Measurements from ENCODE around the gene OTUD6A.

Gene OTUD6A

DNA sequence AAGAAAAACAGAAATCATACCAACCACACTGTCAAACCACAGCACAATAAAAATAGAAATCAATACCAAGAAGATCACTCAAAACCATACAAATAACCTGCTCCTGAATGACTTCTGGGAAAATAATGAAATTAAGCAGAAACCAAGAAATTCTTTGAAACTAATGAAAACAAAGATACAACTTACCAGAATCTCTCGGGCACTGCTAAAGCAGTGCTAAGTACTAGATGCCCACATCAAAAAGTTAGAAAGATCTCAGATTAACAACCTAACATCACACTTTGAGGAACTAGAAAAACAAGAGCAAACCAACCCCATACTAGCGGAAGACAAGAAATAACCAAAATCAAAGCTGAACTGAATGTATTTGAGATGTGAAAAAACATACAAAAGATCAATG lies 45.7 kb upstream of the OTUD6A start:
- Histone ChIP-seq H3K27ac (ENCODE audit: low read length) (no peak overlapping the region), H4K20me1 (ENCODE audit: insufficient read depth, low read length) (no peaks in the 10 kb centered on the region), H3K4me3 (ENCODE audit: low read depth in 1 of 2, low read length in 2 of 2) (no peak overlapping the region), H3K4me1 (ENCODE audit: insufficient read depth, low read length) (no peaks in the 10 kb centered on the region), H3K9ac (ENCODE audit: low read depth, low read length) (no peak overlapping the region), H3K4me2 (ENCODE audit: insufficient read depth, low read length) (no peak overlapping the region), H3K79me2 (ENCODE audit: insufficient read depth, low read length) (no peaks in the 10 kb centered on the region), H3K9me3 (ENCODE audit: insufficient read depth, low read length, severe bottlenecking) (no peaks in the 10 kb centered on the region), H2AFZ (ENCODE audit: low read depth, low read length) (no peak overlapping the region), H3K36me3 (ENCODE audit: insufficient read depth, low read length) (no peaks in the 10 kb centered on the region), H3K27me3 (ENCODE audit: insufficient read depth, low read length, poor library complexity) (no peaks in the 10 kb centered on the region)
- TF ChIP-seq, protein P1, sequence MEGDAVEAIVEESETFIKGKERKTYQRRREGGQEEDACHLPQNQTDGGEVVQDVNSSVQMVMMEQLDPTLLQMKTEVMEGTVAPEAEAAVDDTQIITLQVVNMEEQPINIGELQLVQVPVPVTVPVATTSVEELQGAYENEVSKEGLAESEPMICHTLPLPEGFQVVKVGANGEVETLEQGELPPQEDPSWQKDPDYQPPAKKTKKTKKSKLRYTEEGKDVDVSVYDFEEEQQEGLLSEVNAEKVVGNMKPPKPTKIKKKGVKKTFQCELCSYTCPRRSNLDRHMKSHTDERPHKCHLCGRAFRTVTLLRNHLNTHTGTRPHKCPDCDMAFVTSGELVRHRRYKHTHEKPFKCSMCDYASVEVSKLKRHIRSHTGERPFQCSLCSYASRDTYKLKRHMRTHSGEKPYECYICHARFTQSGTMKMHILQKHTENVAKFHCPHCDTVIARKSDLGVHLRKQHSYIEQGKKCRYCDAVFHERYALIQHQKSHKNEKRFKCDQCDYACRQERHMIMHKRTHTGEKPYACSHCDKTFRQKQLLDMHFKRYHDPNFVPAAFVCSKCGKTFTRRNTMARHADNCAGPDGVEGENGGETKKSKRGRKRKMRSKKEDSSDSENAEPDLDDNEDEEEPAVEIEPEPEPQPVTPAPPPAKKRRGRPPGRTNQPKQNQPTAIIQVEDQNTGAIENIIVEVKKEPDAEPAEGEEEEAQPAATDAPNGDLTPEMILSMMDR (IDR thresholded peaks at IDR 0.05; ENCODE audit: borderline replicate concordance, extremely low read depth, low read length, poor library complexity, severe bottlenecking), result no peak
- no peak for TF ChIP-seq EZH2 (IDR thresholded peaks at IDR 0.05; ENCODE audit: borderline replicate concordance, low read depth, low read length, severe bottlenecking)
- no peak for DNase-seq
- no peak for ATAC-seq (ENCODE audit: insufficient read depth, low read depth)

DNA sequence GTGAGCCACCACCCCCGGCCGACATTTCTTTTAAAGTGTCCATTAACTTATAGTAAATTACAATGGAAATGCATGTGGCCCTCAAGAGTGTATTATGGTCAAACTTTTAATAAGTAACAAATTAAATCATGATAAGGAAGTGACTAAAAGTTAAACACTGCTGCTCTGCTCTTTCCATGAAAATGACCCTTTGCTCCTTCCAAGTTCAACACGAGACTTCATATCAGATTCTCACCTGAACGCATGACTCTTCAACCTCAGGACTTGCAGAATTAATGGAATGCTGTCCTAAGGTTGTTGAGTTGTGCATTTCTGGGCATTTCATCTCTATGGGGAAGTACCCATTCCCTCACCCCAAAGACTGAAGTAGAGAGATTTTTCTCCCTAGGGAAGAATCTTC lies 39.6 kb upstream of the OTUD6A start:
- Histone ChIP-seq H3K36me3 (ENCODE audit: insufficient read depth, low read length) (no peaks in the 10 kb centered on the region), H3K4me3 (ENCODE audit: low read depth in 1 of 2, low read length in 2 of 2) (no peak overlapping the region), H3K27ac (ENCODE audit: low read length) (no peak overlapping the region), H2AFZ (ENCODE audit: low read depth, low read length) (no peak overlapping the region), H3K27me3 (ENCODE audit: insufficient read depth, low read length, poor library complexity) (no peaks in the 10 kb centered on the region), H3K9me3 (ENCODE audit: insufficient read depth, low read length, severe bottlenecking) (no peaks in the 10 kb centered on the region), H3K4me2 (ENCODE audit: insufficient read depth, low read length) (no peak overlapping the region), H3K4me1 (ENCODE audit: insufficient read depth, low read length) (no peaks in the 10 kb centered on the region), H4K20me1 (ENCODE audit: insufficient read depth, low read length) (no peaks in the 10 kb centered on the region), H3K79me2 (ENCODE audit: insufficient read depth, low read length) (no peaks in the 10 kb centered on the region), H3K9ac (ENCODE audit: low read depth, low read length) (no peak overlapping the region)
- ATAC-seq (ENCODE audit: insufficient read depth, low read depth), result no peak
- no peak for DNase-seq
- no peak for TF ChIP-seq EZH2 (IDR thresholded peaks at IDR 0.05; ENCODE audit: borderline replicate concordance, low read depth, low read length, severe bottlenecking)
- TF ChIP-seq, protein P1 (IDR thresholded peaks at IDR 0.05; ENCODE audit: borderline replicate concordance, extremely low read depth, low read length, poor library complexity, severe bottlenecking), result no peak

DNA sequence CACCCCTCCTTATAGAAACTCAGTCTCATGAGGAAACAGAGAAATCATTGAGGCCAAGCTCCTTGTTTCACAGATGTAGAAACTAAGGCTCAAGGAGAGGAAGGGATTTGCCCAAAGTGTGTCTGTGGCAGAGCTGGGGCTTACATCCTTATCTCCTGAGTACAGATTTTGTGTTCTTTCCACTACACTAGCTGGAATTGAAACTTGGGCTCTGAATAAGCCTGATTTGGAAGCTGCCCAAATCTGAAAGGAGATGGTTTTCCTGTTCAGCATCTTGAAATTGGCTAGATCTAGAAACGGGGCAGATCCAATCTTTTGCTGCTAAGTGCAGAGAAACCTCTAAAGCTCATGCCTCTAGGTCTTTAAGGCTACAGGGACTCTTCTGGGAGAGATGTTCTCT lies 36.8 kb upstream of the OTUD6A start:
- Histone ChIP-seq H3K27me3 (ENCODE audit: insufficient read depth, low read length, poor library complexity) (no peaks in the 10 kb centered on the region), H3K9me3 (ENCODE audit: insufficient read depth, low read length, severe bottlenecking) (no peaks in the 10 kb centered on the region), H3K4me3 (ENCODE audit: low read depth in 1 of 2, low read length in 2 of 2) (no peak overlapping the region), H3K79me2 (ENCODE audit: insufficient read depth, low read length) (no peaks in the 10 kb centered on the region), H4K20me1 (ENCODE audit: insufficient read depth, low read length) (no peaks in the 10 kb centered on the region), H3K36me3 (ENCODE audit: insufficient read depth, low read length) (no peaks in the 10 kb centered on the region), H2AFZ (ENCODE audit: low read depth, low read length) (no peak overlapping the region), H3K9ac (ENCODE audit: low read depth, low read length) (no peak overlapping the region), H3K27ac (ENCODE audit: low read length) (no peak overlapping the region), H3K4me1 (ENCODE audit: insufficient read depth, low read length) (no peaks in the 10 kb centered on the region), H3K4me2 (ENCODE audit: insufficient read depth, low read length) (no peak overlapping the region)
- DNase-seq, result no peak
- ATAC-seq (ENCODE audit: insufficient read depth, low read depth), result no peak
- TF ChIP-seq EZH2 (IDR thresholded peaks at IDR 0.05; ENCODE audit: borderline replicate concordance, low read depth, low read length, severe bottlenecking), result no peak
- TF ChIP-seq, protein P1 (IDR thresholded peaks at IDR 0.05; ENCODE audit: borderline replicate concordance, extremely low read depth, low read length, poor library complexity, severe bottlenecking), result no peak

Data from DND-41 (cell line).